Neural progenitor cell (in vitro differentiated cells): ENCODE results near the gene ADARB2. TPM values are rescaled to one million over a fixed set of nuclear protein-coding genes. Genes with fewer than 3 reads are reported as not detected.

Experiments used
- DNase-seq: peaks from one replicate; pipeline ENCODE4 v3.0.0-alpha.2; 2016; ENCODE audit warnings: low spot score
- H2AFZ ChIP-seq: fragments of 200-600 bp; sonication (generic); replicated peaks from 2 replicates; pipeline ENCODE4 v1.6.1; 2016; ENCODE audit warnings: antibody characterized with exemption
- H3F3A ChIP-seq: fragments of 200-600 bp; sonication (generic); 2 replicates; pipeline ENCODE4 v1.6.1; 2016; ENCODE audit warnings: antibody characterized with exemption, low read depth
- H3K27ac ChIP-seq: fragments of 200-600 bp; sonication (generic); 2 replicates; pipeline ENCODE4 v1.5.1; 2016; ENCODE audit warnings: mild to moderate bottlenecking
- H3K27me3 ChIP-seq: fragments of 200-600 bp; sonication (generic); 2 replicates; pipeline ENCODE4 v1.6.1; 2016; ENCODE audit warnings: mild to moderate bottlenecking, moderate library complexity
- H3K36me3 ChIP-seq: fragments of 200-600 bp; sonication (generic); 2 replicates; pipeline ENCODE4 v1.5.1; 2016
- H3K4me1 ChIP-seq: fragments of 200-600 bp; sonication (generic); 2 replicates; pipeline ENCODE4 v1.6.1; 2016; ENCODE audit warnings: mixed run types
- H3K4me2 ChIP-seq: fragments of 200-600 bp; sonication (generic); 2 replicates; pipeline ENCODE4 v1.6.1; 2016
- H3K4me3 ChIP-seq: fragments of 200-600 bp; sonication (generic); 2 replicates; pipeline ENCODE4 v1.5.1; 2016
- H3K79me2 ChIP-seq: fragments of 200-600 bp; sonication (generic); 2 replicates; pipeline ENCODE4 v1.6.1; 2016; ENCODE audit warnings: low read depth
- H3K9ac ChIP-seq: fragments of 200-600 bp; sonication (generic); 2 replicates; pipeline ENCODE4 v1.6.1; 2016
- H3K9me3 ChIP-seq: fragments of 200-600 bp; sonication (generic); 2 replicates; pipeline ENCODE4 v1.5.1; 2016; ENCODE audit warnings: low read depth
- H4K20me1 ChIP-seq: fragments of 200-600 bp; sonication (generic); 2 replicates; pipeline ENCODE4 v1.6.1; 2016; ENCODE audit warnings: low read depth
- H3K27ac Mint-ChIP-seq: 3 replicates; pipeline ENCODE4 v1.8.0; 2021; ENCODE audit warnings: mixed read lengths
- H3K27me3 Mint-ChIP-seq: 2 replicates; pipeline ENCODE4 v1.8.0; 2022; ENCODE audit warnings: low read depth, mild to moderate bottlenecking, inconsistent platforms, moderate library complexity, mixed read lengths; ENCODE audit not compliant: insufficient read depth
- H3K36me3 Mint-ChIP-seq: 3 replicates; pipeline ENCODE4 v1.8.0; 2021; ENCODE audit warnings: mixed read lengths
- H3K4me1 Mint-ChIP-seq: 3 replicates; pipeline ENCODE4 v1.8.0; 2021; ENCODE audit warnings: mixed read lengths
- H3K4me3 Mint-ChIP-seq: 3 replicates; pipeline ENCODE4 v1.8.0; 2021; ENCODE audit warnings: mild to moderate bottlenecking, moderate library complexity, mixed read lengths
- H3K9me3 Mint-ChIP-seq: 3 replicates; pipeline ENCODE4 v1.8.0; 2020; ENCODE audit warnings: mixed read lengths
- CTCF ChIP-seq: fragments of 200-600 bp; sonication (generic); IDR thresholded peaks from 2 replicates; pipeline ENCODE4 v1.5.1; 2017; ENCODE audit warnings: antibody characterized with exemption, mild to moderate bottlenecking
- EZH2 ChIP-seq: fragments of 200-600 bp; sonication (generic); IDR thresholded peaks from 2 replicates; pipeline ENCODE4 v1.6.1; 2017; ENCODE audit warnings: antibody characterized with exemption, mild to moderate bottlenecking, moderate library complexity
- EZH2phosphoT487 ChIP-seq: fragments of 200-600 bp; sonication (generic); IDR thresholded peaks from 2 replicates; pipeline ENCODE4 v1.6.1; 2017; ENCODE audit warnings: antibody characterized with exemption
- total RNA-seq: library from RNA; depleted of rRNA; stranded (reverse); fragments of >200 nt; gene quantifications from 2 replicates; pipeline ENCODE4 v1.2.3, GENCODE V29; 2015; ENCODE audit warnings: low replicate concordance

ADARB2 gene
- total RNA-seq, 1 donor from 2014 or later: not detected

DNA sequence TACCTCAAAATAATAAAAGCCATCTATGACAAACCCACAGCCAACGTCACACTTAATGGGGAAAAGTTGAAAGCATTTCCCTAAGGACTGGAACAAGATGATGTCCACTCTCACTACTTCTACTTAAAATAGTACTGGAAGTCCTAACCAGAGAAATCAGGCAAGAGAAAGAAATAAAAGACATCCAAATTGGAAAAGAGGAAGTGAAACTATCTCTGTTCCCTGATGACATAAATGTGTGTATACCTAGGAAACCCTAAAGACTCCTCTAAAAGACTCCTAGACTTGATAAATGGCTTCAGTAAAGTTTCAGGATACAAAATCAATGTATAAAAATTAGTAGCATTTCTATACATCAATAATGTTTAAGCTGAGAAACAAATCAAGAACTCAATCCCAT is 367.0 kb downstream of the ADARB2 start:
- Mint-ChIP-seq H3K9me3 (no peaks in the 10 kb centered on the region), H3K4me1 (peaks cover 15% of the 10 kb centered on the region), H3K27me3 (peaks cover 2% of the 10 kb centered on the region), H3K27ac (no peak overlapping the region), H3K4me3 (no peak overlapping the region), H3K36me3 (no peaks in the 10 kb centered on the region)
- Histone ChIP-seq H3K4me2 (no peak overlapping the region), H3K27ac (no peak overlapping the region), H3K9ac (no peak overlapping the region), H3K27me3 (no peaks in the 10 kb centered on the region), H3K4me3 (no peak overlapping the region), H3K4me1 (peaks cover 9% of the 10 kb centered on the region), H2AFZ (no peak overlapping the region), H3K9me3 (no peaks in the 10 kb centered on the region), H4K20me1 (no peaks in the 10 kb centered on the region), H3K36me3 (no peaks in the 10 kb centered on the region), H3K79me2 (no peaks in the 10 kb centered on the region), H3F3A (peaks cover 6% of the 10 kb centered on the region)
- TF ChIP-seq EZH2phosphoT487 (no peak), EZH2 (no peak), CTCF (no peak)
- DNase-seq: no peak

DNA sequence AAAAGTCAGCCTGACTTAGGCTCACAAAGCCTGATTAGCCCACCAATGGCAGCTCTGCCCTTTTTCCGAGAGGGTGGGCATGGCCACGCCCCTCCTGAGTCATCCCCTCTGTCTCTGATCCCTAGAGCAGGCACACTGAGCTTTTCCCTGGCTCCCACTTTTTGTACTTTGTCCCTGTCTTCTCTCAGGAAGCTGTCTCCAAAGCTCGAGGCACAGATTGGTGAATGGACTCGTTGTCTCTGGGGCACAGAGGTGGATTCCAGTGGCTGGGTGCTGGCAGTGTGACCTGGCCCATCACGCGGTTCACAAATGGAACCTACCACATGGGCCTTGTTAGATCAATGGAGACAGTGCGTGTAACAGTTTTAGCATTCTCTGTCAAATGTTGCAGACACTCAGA is 367.7 kb downstream of the ADARB2 start:
- peaks cover 9% of the 10 kb centered on the region for H3K4me1 ChIP-seq
- no peak overlapping the region for H3K27ac Mint-ChIP-seq
- H2AFZ ChIP-seq: no peak overlapping the region
- H3K36me3 Mint-ChIP-seq: no peaks in the 10 kb centered on the region
- TF ChIP-seq CTCF: no peak
- no peak for TF ChIP-seq EZH2phosphoT487
- TF ChIP-seq EZH2: no peak
- H3K4me2 ChIP-seq: no peak overlapping the region
- no peaks in the 10 kb centered on the region for H4K20me1 ChIP-seq
- H3K27ac ChIP-seq: no peak overlapping the region
- H3K4me3 ChIP-seq: no peak overlapping the region
- peaks cover 18% of the 10 kb centered on the region for H3K4me1 Mint-ChIP-seq
- no peak overlapping the region for H3K9ac ChIP-seq
- no peaks in the 10 kb centered on the region for H3K27me3 ChIP-seq
- no peak for DNase-seq
- no peaks in the 10 kb centered on the region for H3K9me3 Mint-ChIP-seq
- no peaks in the 10 kb centered on the region for H3K36me3 ChIP-seq
- no peak overlapping the region for H3K4me3 Mint-ChIP-seq
- no peaks in the 10 kb centered on the region for H3K79me2 ChIP-seq
- peaks cover 6% of the 10 kb centered on the region for H3F3A ChIP-seq
- H3K9me3 ChIP-seq: no peaks in the 10 kb centered on the region
- H3K27me3 Mint-ChIP-seq: peaks cover 2% of the 10 kb centered on the region

- H4K20me1 ChIP-seq: no peaks in the 10 kb centered on the region
- H3K27ac Mint-ChIP-seq: no peak overlapping the region
- no peak for TF ChIP-seq EZH2
- no peak for TF ChIP-seq EZH2phosphoT487
- TF ChIP-seq CTCF: no peak
- H3F3A ChIP-seq: peaks cover 6% of the 10 kb centered on the region
- H3K27me3 Mint-ChIP-seq: peaks cover 2% of the 10 kb centered on the region
- no peaks in the 10 kb centered on the region for H3K36me3 ChIP-seq
- no peak overlapping the region for H3K27ac ChIP-seq
- no peaks in the 10 kb centered on the region for H3K27me3 ChIP-seq
- H3K4me3 Mint-ChIP-seq: no peak overlapping the region
- H3K79me2 ChIP-seq: no peaks in the 10 kb centered on the region
- peak; percentile 32 for DNase-seq
- no peak overlapping the region for H3K9ac ChIP-seq
- H3K4me3 ChIP-seq: no peak overlapping the region
- no peaks in the 10 kb centered on the region for H3K36me3 Mint-ChIP-seq
- H3K4me1 Mint-ChIP-seq: peaks cover 18% of the 10 kb centered on the region
- H2AFZ ChIP-seq: peak overlapping the region; percentile 89
- peaks cover 9% of the 10 kb centered on the region for H3K4me1 ChIP-seq
- H3K9me3 Mint-ChIP-seq: no peaks in the 10 kb centered on the region
- peak overlapping the region; percentile 27 for H3K4me2 ChIP-seq
- H3K9me3 ChIP-seq: no peaks in the 10 kb centered on the region
These were observed 368.1 kb downstream of the ADARB2 start for GRCh38 chr10:1369197-1369596.

GRCh38 chr10:1368842-1369171 is 368.5 kb downstream of the ADARB2 start:
- Mint-ChIP-seq H3K4me3 (no peak overlapping the region), H3K9me3 (no peaks in the 10 kb centered on the region), H3K36me3 (no peaks in the 10 kb centered on the region), H3K4me1 (peaks cover 18% of the 10 kb centered on the region), H3K27ac (peak overlapping the region; percentile 50), H3K27me3 (peaks cover 2% of the 10 kb centered on the region)
- Histone ChIP-seq H3K36me3 (no peaks in the 10 kb centered on the region), H3F3A (peaks cover 6% of the 10 kb centered on the region), H3K9me3 (no peaks in the 10 kb centered on the region), H3K27me3 (no peaks in the 10 kb centered on the region), H4K20me1 (no peaks in the 10 kb centered on the region), H3K4me2 (peak overlapping the region; percentile 27), H3K27ac (no peak overlapping the region), H3K9ac (no peak overlapping the region), H3K4me3 (no peak overlapping the region), H3K4me1 (peaks cover 9% of the 10 kb centered on the region), H3K79me2 (no peaks in the 10 kb centered on the region), H2AFZ (peak overlapping the region; percentile 89)
- TF ChIP-seq EZH2: no peak
- TF ChIP-seq EZH2phosphoT487: no peak
- peak; percentile 79 for TF ChIP-seq CTCF
- peak; percentile 83 for DNase-seq
